Measurements from ENCODE around the gene NAA35.
"Not testable (repeated sequence)": the region's sequence is repeated elsewhere in the genome, so short reads cannot be mapped to it uniquely, and the experiment has no call there.

Gene NAA35

DNA sequence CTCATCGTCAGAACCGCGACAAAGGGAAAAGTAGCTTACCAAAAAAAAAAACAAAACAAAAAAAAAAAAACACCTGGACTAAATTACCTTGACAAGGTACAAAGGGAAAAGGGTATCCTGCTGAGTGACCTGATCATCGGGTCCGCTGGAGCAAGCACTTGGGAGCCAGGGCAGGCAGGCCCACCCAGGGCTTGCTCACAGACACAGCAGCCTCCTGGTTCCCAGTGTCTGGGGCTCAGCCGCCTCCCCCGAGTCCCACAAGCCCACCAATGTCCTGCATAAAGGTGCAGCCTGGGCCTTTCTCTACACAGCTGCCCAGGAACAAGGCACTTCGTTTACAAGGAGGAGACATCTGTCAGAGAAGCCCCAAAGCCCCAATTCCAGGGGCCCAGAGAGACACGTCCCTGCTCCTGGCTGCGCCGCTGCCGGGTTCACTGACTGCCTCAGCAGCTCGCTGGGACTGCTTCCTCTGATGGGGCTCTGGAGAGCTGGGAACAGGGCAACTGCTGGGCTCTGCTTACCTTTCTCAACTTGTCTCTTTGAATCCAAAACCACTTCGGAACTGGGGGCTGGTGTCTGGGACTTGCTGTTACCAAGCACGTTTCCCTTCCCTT is 95.0 kb downstream of the NAA35 start:
- no peak for DNase-seq

DNA sequence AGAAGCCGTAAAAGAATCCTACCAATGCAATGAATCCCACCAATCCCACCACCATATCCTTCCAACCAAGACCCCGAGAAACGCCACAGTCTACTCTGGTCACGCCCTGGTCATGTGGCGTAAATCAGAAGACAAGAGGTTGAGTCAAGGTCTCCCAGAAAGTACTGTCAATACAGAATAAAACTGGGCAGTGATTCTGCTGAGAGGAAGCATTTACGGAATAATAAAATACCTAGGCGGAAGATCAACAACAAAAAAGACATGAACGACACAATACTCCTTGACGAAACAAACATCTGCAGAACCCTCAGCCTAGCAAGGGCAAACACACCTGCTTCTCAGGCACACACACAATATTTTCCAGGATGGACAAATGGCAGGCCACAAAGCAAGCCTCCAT is 95.6 kb downstream of the NAA35 start:
- DNase-seq: no peak

DNA sequence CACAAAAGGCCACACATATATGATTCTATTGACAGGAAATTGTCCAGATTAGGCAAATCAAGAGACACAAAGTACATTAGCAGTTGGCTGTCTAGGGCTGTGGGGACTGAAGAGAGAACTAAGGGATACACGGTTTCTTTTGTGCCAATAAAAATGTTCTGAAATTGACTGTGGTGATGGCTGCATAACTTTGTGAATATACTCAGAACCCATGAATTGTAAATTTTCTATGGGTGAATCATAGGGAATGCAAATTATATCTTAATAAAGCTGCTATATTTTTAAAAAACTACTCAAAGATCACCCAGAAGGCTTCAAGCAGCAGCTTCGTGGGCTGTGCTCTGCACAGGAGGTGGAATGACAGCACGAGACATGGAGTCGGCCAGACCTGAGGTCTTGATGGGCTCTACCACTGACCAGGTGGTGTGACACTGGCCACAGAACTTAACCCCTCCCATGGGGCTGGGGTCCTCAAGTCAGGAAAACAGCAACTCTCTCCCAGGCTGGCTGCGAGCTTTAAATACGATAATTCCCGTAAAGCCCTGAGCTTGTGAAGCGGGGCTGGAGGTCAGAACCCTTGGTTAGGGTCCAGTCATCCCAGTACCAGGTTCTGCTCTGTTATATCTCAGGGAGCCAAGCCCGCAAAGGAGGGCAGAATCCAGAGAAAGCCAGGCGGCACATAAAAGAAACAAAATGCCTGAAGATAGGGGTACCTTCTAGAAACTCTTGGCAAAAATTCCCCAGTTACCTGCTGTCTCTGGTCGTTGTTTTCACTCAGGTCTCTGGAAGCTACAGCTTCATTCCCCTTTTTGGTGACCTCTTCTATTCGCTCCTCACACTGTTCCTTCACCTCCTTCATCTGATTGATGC is 99.3 kb downstream of the NAA35 start:
- no peak for DNase-seq

DNA sequence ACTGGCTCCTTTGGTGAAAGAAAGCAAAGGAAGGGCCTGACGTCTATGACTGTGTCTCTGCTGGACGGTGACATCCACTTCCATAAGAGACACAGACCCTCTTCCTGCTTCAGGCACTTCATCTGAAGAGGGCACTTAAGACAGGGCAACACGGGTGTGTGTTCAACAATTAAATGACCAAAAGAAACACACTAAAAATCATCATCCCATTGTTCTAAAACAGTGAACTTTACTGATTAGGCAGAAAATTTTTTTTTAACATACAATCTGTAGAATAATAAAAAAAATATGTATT is 99.9 kb downstream of the NAA35 start:
- no peak for DNase-seq

DNA sequence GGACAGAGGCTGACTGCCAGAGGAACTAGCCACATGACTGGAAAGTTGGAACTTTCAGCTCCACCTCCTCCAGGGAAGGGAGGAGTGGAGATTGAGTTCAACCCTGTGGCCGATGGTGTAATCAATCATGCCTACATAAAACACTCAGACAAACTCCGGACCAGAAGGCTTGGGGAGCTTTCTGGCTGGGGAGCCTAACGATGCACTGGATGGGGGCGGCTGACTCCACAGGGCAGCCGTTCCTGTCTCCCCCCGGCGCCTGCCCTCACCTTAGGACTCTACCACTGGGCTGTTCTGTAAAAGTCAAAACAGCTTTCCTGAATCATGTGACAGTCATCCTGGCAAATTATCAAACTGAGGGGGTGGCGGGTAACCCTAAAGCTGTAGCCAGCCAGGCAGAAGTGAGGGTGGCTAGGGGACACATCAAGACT is 100.4 kb downstream of the NAA35 start:
- DNase-seq: no peak

DNA sequence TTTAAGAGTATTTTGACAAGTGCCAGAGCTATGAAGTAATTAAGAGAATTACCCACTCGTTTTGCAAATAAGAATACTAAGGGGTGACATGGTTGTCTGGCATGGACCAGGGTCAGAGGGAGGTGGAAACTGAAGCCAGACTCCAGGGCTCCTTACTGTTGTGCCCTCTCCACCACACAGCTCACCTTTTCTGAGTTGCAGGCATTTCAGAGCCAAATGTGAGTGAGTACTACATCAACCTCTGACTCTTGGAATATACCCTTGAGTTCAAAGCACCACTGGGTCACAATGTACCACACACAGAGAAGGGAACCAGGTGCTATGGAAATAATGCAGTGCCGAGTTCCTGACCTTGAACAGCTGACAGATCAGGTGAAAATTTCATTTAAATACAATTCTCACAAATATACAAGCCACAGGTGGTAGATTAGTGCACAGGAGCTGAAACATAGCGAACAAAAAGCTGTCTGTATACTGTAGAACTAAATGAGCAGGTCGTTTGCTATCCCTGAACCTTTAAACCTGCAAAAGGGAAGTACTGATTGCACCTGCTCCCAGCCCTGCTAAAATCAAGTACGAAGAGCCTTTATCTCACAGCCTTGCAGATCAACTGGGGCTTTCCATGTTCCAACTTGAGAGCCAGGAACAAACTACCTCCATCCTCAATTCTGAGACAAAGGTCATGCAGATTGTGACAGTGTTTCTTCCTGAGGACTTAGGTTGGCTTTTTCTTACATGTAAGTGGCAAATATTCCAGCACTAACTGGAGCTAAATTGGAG is 101.4 kb downstream of the NAA35 start:
- no peak for DNase-seq

DNA sequence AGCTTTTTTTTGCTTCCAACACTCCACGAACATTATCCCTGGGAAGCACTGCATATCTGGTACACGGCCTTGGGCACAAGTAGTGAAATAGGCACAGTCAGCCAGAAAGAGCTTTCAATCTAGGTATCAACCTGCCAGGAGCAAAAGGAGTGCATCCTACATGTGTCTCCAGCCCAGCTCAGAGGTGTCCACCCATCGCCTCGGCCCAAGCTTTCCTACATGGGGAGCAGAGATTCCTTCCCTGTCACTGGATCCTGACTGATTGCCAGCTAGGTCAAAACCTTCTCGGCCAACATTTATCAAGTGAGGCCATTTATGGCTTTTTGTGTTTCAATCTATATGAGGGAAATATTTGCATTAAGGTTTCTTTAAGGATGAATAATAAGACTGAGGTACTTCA is 102.6 kb downstream of the NAA35 start:
- DNase-seq: no peak

DNA sequence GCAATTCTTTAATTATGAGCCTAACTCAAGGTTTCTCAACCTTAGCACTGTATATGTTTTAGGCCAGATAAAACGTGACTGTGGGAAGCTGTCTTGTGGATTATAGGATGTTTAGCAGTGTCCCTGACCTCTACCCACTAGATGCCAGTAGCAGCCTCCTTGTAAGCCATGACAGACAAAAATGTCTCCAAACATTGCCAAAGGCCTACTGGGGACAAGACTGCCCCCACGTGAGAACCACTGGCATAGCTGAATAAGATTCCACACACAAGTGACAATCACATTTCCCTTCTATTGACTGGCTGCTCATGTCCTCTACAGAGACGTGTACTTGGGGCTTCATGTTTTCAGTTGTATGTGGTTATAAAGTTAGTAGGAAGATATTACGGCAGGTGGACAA is 103.1 kb downstream of the NAA35 start:
- DNase-seq: no peak

DNA sequence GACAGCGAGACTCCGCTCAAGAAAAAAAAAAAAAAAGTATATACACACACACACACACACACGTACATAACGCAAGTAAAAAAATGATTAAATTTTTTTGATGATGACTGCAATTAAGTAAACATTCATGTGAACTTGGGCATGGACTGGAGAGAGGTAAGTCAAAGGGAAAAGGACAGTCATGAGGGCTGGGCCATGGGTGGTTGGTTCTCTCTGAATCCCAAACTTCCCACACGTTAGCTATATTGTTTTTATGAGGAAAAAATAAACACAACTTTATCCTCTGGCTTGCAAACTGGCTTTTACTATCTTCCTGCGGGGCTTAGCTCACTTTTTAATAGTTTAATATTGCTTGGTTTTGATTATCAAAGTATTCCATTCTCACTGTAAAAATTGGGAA is 104.7 kb downstream of the NAA35 start:
- no peak for DNase-seq

DNA sequence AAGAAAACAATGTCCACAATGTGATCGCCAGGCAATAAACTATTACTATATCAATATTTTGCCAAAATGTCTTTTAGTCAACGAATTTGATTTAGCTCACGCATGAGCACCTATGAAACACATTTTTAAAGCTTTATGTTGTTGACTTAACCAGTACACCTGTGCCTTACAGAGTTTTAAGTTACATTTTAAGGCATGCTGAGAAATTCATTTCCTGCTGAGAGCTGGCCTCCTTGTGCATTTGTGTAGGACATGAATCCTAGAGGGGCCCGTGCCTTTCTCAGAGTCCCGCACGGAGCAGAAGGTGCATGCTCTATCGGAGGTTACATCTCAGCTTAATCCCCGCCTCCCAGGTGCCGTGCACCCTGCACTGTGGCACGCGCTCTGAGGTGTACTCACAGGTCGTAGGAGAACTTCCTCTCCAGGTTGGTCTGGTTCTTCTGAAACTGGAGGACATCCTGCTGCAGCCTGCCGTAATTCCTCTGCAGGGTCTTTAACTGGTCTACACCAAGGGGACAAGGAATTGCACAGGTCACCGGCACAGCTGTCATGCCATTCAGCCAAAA is 105.2 kb downstream of the NAA35 start:
- no peak for DNase-seq

DNA sequence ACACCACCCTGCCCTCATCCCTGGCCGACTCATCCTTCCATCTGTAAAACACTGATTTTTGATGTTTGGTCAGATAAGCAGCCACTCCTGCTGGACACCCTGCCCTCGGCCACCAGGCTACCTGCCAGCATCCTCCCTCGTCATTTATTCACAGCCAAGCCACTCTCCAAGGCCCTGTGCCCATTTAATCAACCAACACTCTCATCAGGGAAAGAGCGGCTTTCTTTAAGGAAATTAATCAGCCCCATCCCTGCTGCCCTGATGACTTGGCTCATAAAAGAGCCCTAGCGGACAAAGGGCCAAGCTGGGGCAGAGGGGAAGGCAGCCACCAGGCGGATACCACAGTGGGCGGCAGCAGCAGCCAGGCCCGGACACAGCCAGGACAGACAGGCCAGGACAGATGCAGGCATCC is 106.0 kb downstream of the NAA35 start:
- no peak for DNase-seq

DNA sequence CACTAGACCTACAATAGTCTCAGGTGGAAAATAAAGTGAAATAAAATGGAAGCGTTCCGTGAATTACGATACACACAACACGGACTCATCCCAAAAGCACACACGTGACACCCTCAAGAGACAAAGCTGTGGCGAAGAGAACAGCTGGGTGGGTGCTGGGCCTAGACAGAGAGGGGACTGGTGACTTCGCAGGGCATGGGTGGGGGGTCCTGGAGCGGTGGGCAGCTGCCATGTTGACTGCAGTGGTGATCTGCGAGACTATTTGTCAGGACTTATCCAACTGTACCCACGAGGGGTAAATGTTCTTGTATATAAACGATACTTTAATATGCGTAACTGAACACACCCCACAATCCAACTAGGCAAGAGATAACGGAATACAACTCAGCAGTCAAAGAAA is 106.4 kb downstream of the NAA35 start:
- DNase-seq: no peak

DNA sequence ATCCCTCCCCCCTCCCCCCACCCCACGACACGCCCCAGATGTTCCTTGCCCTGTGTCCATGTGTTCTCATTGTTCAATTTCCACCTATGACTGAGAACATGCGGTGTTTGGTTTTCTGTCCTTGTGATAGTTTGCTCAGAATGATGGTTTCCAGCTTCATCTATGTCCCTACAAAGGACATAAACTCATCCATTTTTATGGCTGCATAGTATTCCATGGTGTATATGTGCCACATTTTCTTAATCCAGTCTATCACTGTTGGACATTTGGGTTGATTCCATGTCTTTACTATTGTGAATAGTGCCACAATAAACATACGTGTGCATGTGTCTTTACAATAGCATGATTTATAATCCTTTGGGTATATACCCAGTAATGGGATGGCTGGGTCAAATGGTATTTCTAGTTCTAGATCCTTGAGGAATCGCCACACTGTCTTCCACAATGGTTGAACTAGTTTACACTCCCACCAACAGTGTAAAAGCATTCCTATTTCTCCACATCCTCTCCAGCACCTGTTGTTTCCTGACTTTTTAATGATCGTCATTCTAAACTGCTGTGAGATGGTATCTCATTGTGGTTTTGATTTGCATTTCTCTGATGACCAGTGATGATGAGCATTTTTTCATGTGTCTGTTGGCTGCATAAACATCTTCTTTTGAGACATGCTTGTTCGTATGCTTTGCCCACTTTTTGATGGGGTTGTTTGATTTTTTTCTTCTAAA is 107.2 kb downstream of the NAA35 start:
- DNase-seq: not testable (repeated sequence)

DNA sequence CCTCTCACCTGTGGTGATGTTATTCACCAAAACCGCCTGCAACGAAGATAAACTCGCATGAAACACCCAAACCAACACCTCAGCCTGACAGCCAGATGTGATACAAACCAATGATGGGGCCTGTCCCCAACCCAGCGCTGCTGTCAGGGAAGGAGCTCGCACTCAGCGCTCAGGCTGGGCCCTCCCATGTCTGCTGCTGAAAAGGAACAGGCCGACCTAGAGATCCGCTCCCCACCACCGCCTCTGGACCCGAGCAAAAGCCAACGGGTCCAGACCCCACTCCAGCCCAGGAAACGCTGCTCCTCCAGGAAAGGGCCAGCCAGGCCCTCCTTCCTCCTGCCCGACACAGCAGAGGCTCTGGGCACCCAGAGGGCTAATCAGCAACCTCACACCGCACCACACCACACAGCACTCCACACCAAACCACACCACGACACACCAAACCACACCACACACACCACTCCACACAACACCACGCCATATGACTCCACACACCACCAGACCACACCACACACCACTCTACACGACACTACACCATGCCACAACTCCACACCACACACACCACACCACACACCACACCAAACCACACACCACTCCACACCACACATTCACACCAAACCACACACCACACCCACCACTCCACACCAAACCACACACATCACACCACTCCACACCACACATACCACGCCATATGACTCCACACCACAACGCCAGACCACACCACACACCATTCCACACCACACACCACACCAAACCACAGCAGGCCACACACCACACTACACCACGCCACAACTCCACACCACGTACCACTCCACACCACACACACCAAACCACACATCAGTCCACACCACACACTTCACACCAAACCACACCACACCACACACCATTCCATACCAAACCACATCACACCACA is 111.9 kb downstream of the NAA35 start:
- DNase-seq: no peak

DNA sequence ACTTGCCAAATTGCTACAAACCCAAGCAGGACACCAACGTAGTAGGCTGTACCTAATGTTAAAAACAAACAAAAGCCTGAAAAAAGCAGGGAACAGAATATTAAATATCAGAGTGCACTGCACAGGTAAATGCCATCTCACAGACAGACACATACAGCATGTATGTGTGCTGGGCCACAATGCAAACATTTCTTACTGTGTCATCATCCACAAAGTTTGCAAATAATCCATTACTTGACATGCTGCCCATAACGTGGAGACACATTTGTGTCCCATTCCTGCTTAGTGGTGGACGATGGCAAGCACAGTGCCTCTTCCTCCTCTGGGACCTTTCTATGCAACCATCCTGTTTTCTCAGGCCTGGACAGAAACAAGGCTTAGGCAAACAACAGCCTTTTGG is 113.7 kb downstream of the NAA35 start:
- DNase-seq: no peak

DNA sequence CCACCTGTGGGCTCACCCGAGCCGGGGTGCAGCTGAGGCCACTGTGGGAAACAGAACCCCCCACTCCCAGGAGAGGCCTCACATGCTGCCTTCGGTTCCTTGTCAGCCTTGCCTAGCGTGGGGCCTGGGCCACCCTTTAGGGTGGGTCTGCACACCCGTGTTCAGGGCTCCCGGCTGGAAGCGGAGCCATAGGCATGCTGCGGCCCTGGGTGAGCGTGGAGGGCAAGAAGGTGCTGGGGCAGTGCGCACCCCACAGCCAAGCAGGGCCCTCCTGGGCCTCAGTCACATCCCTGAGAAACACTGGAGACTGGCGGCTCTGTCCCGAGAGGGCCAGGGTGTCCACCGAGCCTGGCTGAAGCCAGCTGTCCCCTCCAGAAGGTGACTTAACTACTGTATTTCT is 116.5 kb downstream of the NAA35 start:
- DNase-seq: no peak

DNA sequence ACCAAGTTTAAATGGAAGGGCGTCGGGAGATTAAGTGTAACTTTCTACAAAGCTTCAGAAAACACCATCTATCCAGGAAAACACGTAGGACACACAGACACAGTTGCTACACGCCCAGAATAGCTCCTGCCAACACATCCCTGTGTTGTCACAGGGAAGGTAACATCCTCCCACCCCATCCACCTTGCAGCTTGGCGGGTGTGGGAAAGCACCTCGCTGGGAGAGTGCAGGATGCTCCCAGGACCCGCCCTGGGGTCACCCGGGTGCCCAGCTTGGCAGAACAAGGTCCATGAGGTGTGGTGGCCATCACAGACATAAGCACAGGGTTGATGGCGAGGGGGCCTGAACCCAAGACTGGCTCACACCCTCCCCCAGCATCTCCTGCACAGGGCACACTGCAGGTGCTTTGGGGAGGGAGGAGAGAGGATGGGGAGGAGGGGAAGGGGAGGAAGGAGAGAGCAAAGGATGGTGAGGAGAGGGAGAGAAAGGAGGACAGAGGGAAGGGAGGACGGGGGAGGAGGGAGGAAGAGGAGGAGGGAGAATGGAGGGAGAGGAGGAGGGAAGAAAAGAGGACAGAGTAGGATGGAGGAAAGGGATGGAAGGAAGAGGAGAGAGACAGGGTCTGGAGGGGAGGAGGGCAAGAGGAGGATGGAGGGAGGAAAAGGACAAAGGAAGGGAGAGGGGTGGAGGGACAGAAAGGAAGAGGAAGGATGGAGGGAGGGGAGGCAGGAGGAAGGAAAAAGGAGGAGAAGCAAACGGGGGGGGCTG is 121.2 kb downstream of the NAA35 start:
- DNase-seq: no peak

DNA sequence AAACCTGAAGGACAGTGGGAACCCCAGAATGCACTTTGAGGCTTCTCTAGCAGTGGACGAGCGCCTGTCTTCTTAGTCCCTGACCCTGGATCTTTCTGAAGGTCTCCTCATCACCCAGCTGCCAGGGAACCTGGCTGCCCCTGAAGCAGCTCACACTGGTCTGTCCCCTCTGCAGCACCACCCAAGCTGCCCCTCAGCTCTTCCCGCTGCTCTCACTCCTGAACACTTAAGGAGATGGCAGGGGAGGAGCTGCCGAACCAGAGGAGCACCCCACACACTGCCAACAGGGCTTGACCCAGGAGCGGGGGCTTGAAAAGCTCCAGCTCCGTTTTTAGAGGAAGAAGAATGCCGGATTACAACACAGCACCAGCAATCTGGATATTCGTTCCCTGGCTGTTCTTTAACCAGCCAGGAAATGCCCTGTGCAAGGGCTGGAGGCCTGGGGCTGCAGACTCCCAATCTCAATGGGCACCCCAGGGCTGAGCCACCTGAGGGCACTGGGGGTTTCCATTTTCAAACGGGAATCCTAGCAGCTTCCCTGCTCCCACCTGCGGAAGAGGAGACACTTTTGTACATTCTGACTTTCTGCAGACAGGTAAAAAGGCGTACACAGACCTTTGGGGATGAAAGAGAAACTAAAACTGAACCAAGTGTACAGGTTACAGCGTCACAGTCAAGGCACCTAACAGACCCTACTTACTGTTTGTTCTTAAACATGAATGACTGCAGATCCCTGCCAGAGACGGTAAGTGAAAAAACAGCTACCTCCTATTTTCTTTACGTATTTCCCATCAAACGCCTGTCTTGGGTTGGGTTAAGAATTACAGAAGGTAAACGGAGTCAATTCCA is 122.1 kb downstream of the NAA35 start:
- DNase-seq: no peak

DNA sequence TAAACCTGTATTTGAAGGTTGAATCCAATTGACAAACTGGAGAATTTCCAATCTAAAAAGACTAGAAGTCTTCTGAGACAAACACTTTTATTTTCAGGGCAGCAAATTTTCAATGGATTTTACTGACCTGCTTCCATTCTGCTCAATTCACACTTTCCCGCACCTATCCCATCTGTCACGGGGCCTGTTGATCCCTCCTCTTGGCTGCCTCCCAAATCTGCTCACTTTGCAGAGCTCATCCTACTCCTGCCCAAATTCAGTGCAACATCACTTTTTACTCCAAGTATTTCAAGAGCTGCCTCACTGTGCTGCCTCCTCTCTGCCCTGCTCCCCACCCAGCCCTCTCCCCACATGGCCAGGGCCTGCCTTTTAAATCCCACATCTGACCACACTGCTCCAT is 123.3 kb downstream of the NAA35 start:
- no peak for DNase-seq

DNA sequence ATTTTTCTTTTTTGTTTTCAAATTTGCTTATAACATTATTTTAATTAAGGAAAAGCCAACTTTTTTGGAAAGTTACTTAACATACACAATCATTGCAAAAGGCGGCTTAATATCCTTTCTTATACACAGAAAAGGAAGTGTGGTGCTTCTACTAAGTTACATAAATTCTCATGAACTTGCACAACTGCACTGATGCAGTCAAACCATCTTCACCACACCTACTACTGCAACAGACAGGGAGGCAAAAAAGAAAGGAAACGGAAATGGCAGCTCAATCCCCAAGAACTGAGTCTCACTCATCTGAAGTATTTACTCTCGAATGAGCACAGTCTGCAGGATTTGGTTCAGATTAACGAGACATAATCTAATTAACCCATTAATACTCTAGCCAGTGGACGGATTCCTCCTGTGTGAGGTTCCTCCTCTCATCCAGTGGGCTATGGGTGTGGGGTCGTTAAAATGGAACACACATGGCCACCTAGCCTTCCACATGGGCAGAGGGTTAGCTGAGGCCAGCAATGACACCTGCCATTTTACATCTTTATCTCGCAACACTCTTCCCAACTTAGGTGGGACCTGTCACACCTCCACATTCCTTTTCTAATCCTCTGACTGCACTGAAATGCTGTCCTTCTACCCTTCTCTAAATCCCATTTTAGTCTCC is 128.4 kb downstream of the NAA35 start:
- DNase-seq: no peak

Measured in activated T-cell treated with anti-CD3 and anti-CD28 coated beads, Interleukin-2, amount 50 U/mL, for 1 hour (primary cell).